Neural progenitor cell (in vitro differentiated cells): ENCODE measurements around the gene PDCD6IP.

Experiments
- CTCF ChIP-seq: fragments of 200-600 bp; sonication (generic); IDR thresholded peaks from 2 replicates; pipeline ENCODE4 v1.5.1; 2017; ENCODE audit warnings: antibody characterized with exemption, mild to moderate bottlenecking
- EZH2 ChIP-seq: fragments of 200-600 bp; sonication (generic); IDR thresholded peaks from 2 replicates; pipeline ENCODE4 v1.6.1; 2017; ENCODE audit warnings: antibody characterized with exemption, mild to moderate bottlenecking, moderate library complexity
- EZH2phosphoT487 ChIP-seq: fragments of 200-600 bp; sonication (generic); IDR thresholded peaks from 2 replicates; pipeline ENCODE4 v1.6.1; 2017; ENCODE audit warnings: antibody characterized with exemption

DNA sequence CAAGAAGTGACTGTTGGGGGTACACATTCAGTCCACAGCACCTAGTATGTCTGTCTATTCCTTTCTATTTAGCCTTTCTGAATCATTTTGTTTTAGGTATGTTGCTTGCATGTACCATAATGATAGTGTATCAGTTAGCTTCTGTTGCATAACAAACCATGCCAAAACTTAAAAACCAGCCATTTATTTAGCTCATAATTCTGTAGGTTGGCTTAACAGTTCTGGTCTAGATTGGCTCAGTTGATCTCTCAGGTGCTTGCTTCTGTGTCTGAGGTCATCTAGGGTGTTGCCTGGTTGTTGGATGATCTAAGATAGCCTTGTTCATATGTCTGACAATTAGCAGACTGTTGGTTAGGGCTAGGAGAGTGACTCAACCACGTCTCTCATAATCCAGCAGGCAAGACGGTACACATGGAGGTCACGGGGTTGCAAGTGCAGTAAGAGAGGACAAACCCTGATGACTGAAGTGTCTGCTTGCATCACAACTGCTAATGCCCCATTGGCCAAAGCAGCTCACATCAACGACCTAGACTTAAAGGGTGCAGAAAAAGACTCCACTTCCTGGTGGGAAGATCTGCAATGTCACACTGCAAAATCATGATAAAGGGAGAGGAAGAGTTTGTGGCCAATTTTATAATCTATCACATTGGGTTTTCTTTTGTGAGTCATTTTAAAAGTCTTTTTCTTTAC, 6.8 kb upstream of the PDCD6IP start:
- TF ChIP-seq EZH2phosphoT487: no peak
- TF ChIP-seq CTCF: no peak
- no peak for TF ChIP-seq EZH2
